ENCODE data around the gene NSFL1C. TPM values are rescaled to one million over a fixed set of nuclear protein-coding genes. Genes with fewer than 3 reads are reported as not detected.

NSFL1C gene
- total and polyA plus RNA-seq, 2 of the 4 experiments (the other 2 are of a cell fraction): 33.0 to 40.3 TPM

GRCh38 chr20:1446536-1446935, 20.1 kb downstream of the NSFL1C start:
- Histone ChIP-seq H3K27ac (ENCODE audit: insufficient read depth, low read length) (no peak overlapping the region), H3K9ac (ENCODE audit: low read depth, low read length) (no peak overlapping the region), H3K14ac (replicated peaks; ENCODE audit: low read depth, low read length) (no peak overlapping the region), H2BK5ac (ENCODE audit: low read depth, low read length, poor library complexity, severe bottlenecking) (no peak overlapping the region), H2AK5ac (ENCODE audit: low read depth, low read length) (no peak overlapping the region), H3K4me2 (ENCODE audit: low read depth, low read length) (no peak overlapping the region), H3K36me3 (ENCODE audit: control insufficient read depth, insufficient read depth, low read length) (peaks cover 76% of the 10 kb centered on the region), H3K4me3 (ENCODE audit: insufficient read depth, low read depth, low read length) (no peak overlapping the region), H2BK120ac (ENCODE audit: low read depth, low read length) (no peak overlapping the region), H3K4ac (ENCODE audit: low read depth, low read length) (no peak overlapping the region), H3K79me1 (ENCODE audit: low read depth in 1 of 2, low read length in 2 of 2) (peaks cover 0 to 6% of the 10 kb centered on the region in 2 experiments; a peak in 1 of 4 replicates), H4K5ac (ENCODE audit: low read depth, low read length) (no peak overlapping the region), H3K4me1 (ENCODE audit: control insufficient read depth, insufficient read depth, low read length) (no peaks in the 10 kb centered on the region), H2BK15ac (ENCODE audit: low read depth, low read length) (no peak overlapping the region), H3K9me3 (ENCODE audit: control insufficient read depth, insufficient read depth, low read length) (peaks cover 7% of the 10 kb centered on the region), H3K23ac (ENCODE audit: low read depth, low read length) (no peak overlapping the region), H4K20me1 (ENCODE audit: insufficient read depth, low read length) (no peaks in the 10 kb centered on the region), H4K91ac (ENCODE audit: insufficient read depth, low read depth, low read length) (no peak overlapping the region), H2AFZ (replicated peaks; ENCODE audit: low read length, poor library complexity) (no peak overlapping the region), H3K18ac (ENCODE audit: low read depth, low read length) (no peak overlapping the region), H4K8ac (ENCODE audit: low read depth in 2 of 2, low read length in 2 of 2) (no peak overlapping the region), H2BK20ac (ENCODE audit: low read depth, low read length) (no peak overlapping the region), H3K27me3 (ENCODE audit: control insufficient read depth, insufficient read depth, low read length) (no peaks in the 10 kb centered on the region), H3K9me1 (ENCODE audit: insufficient read depth, low read length) (no peaks in the 10 kb centered on the region), H2AK9ac (replicated peaks; ENCODE audit: low read depth, low read length, poor library complexity) (no peak overlapping the region), H3K56ac (ENCODE audit: extremely low read depth, insufficient read depth, low read length) (no peak overlapping the region)
- no peak for TF ChIP-seq RFX5 (IDR thresholded peaks at IDR 0.05; ENCODE audit: low read depth, low read length)
- TF ChIP-seq MAFK (IDR thresholded peaks at IDR 0.05; ENCODE audit: low read depth, low read length): no peak
- TF ChIP-seq NFE2L2 (IDR thresholded peaks at IDR 0.05; ENCODE audit: low read depth, low read length): no peak
- TF ChIP-seq FOS (IDR thresholded peaks at IDR 0.05; ENCODE audit: low read depth, low read length): no peak
- no peak for TF ChIP-seq USF2 (IDR thresholded peaks at IDR 0.05; ENCODE audit: low read depth, low read length)
- TF ChIP-seq SMC3 (IDR thresholded peaks at IDR 0.05; ENCODE audit: low read depth, low read length): no peak
- no peak for TF ChIP-seq MXI1 (IDR thresholded peaks at IDR 0.05; ENCODE audit: borderline replicate concordance, low read depth, low read length)
- no peak for TF ChIP-seq RAD21 (IDR thresholded peaks at IDR 0.05; ENCODE audit: low read length)
- TF ChIP-seq BHLHE40 (IDR thresholded peaks at IDR 0.05; ENCODE audit: low read depth, low read length): no peak
- TF ChIP-seq ELK1 (IDR thresholded peaks at IDR 0.05; ENCODE audit: borderline replicate concordance, low read depth, low read length): no peak
- TF ChIP-seq CHD1 (IDR thresholded peaks at IDR 0.05; ENCODE audit: low read depth, low read length): no peak
- TF ChIP-seq RCOR1 (IDR thresholded peaks at IDR 0.05; ENCODE audit: insufficient replicate concordance, low read length): no peak
- TF ChIP-seq CTCF (conservative IDR thresholded peaks at IDR 0.05; ENCODE audit: low read depth, low read length): no peak
- no peak for TF ChIP-seq CEBPB (IDR thresholded peaks at IDR 0.05; ENCODE audit: low read depth, low read length)
- TF ChIP-seq POLR2A (IDR thresholded peaks at IDR 0.05; ENCODE audit: low read depth, low read length): no peak
- TF ChIP-seq MAZ (IDR thresholded peaks at IDR 0.05; ENCODE audit: borderline replicate concordance, low read depth, low read length): no peak
- BruUV-seq (replicated peaks): no TSS peak
- DNase-seq: no peak
- intact Hi-C loops (cut with micrococcal nuclease) (no loop called here), in situ Hi-C loops (cut with MboI; ENCODE audit: low sequenced_read_pairs) (loop anchor here (10.0 kb wide), 1 partner anchor 322 kb away; no protein-coding TSS in a partner anchor), dilution Hi-C loops (cut with HindIII; ENCODE audit: low sequenced_read_pairs, unreplicated experiment) (no loop called here)
- ATAC-seq (ENCODE audit: low read depth): no peak
- ChIA-PET CTCF (no interaction called here), POLR2A (ENCODE audit: unreplicated experiment) (no interaction called here)
- 100% methylated on average over 1 of the region's 1 CpG; no CpG with 5 or more reads in 1 of the 2 experiments for WGBS, 2 experiments (ENCODE audit: extremely low coverage in 2 of 2, insufficient read length in 1 of 2)
